ENCODE results near the gene ASCC2. TPM values are rescaled to one million over a fixed set of nuclear protein-coding genes. Genes with fewer than 3 reads are reported as not detected.
"Not testable (repeated sequence)": the region's sequence is repeated elsewhere in the genome, so short reads cannot be mapped to it uniquely, and the experiment has no call there.

The ASCC2 gene
- total and polyA plus RNA-seq, 7 experiments from 2014 or later = 48.7 to 101 (median 90.5) TPM

GRCh38 chr22:29861672-29862297, 23.7 kb upstream of the ASCC2 start:
- H3K27ac Mint-ChIP-seq = no peak overlapping the region
- CTCF ChIA-PET = no interaction called here

DNA sequence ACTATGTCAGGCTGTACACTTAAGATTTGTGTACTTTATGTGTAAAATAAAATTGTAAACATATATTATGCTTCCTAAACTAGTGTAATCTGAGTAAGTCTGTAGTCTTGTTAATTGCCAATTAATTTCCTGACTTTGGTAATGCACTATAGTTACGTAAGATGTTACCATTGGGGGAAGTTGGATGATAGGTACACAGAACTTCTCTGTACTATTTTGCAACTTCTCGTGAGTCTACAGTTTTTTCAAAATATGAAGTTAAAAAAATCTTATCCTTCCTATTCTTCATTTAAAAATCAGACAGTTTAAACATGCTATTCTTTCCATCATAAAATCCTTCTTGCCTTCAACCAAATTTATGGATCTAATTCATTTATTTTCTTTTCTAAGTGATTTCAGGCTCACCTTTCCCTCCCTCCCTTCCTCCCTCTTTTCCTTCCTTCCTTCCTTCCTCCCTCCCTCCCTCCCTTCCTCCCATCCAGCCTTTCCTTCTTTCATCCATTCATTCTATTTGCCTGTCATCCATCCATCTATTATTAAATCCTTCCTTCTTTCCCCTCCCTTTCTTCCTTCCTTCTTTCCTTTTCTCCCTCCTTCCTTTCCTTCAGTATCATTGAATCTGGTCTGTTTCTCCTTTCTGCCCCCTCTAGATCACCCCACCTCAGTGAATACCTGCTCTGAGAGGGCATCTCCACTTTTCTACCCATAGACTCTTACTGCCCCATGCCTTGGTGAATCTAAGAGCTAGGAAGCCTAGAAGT, 22.1 kb upstream of the ASCC2 start:
- intact Hi-C loops (cut with micrococcal nuclease) = no loop called here
- H3K36me3 ChIP-seq (ENCODE audit: control insufficient read depth in 2 of 3, insufficient read depth in 3 of 3, low read length in 3 of 3) = no peaks in the 10 kb centered on the region
- CTCF ChIA-PET = interaction anchor here (0.6 kb wide), 1 partner anchor 139 kb away, joined by 8 read pairs; no protein-coding TSS in a partner anchor
- no peak overlapping the region for H3K4me3 ChIP-seq (ENCODE audit: low read length)
- no peaks in the 10 kb centered on the region for H3K27me3 ChIP-seq (ENCODE audit: control insufficient read depth in 2 of 2, insufficient read depth in 2 of 2, low read length in 2 of 2)
- Mint-ChIP-seq H3K4me1 (peaks cover 0 to 4% (median 0%) of the 10 kb centered on the region in 7 donors), H3K36me3 (no peaks in the 10 kb centered on the region), H3K4me3 (no peak overlapping the region), H3K27me3 (peaks cover 0 to 8% (median 0%) of the 10 kb centered on the region in 5 donors), H3K9me3 (no peaks in the 10 kb centered on the region), H3K27ac (no peak overlapping the region)
- DNase-seq (no peak), ATAC-seq (peak; percentile 40)
- no peak overlapping the region for H3K27ac ChIP-seq (ENCODE audit: low read depth, low read length)
- no peaks in the 10 kb centered on the region for H3K9me3 ChIP-seq (ENCODE audit: control insufficient read depth in 2 of 3, low read length in 3 of 3)
- no peaks in the 10 kb centered on the region for H3K4me1 ChIP-seq (ENCODE audit: control insufficient read depth in 2 of 2, insufficient read depth in 2 of 2, low read length in 2 of 2)
- POLR2A ChIA-PET = no interaction called here

More at GRCh38 chr22:29861672-29862297, 23.7 kb upstream of the ASCC2 start:
- peaks cover 0 to 7% (median 0%) of the 10 kb centered on the region in 5 donors for H3K27me3 Mint-ChIP-seq
- Histone ChIP-seq H3K9me3 (ENCODE audit: control insufficient read depth in 2 of 3, low read length in 3 of 3) (no peaks in the 10 kb centered on the region), H3K27ac (ENCODE audit: low read depth, low read length) (no peak overlapping the region), H3K36me3 (ENCODE audit: control insufficient read depth in 2 of 3, insufficient read depth in 3 of 3, low read length in 3 of 3) (no peaks in the 10 kb centered on the region), H3K4me1 (ENCODE audit: control insufficient read depth in 2 of 2, insufficient read depth in 2 of 2, low read length in 2 of 2) (no peaks in the 10 kb centered on the region), H3K27me3 (ENCODE audit: control insufficient read depth in 2 of 2, insufficient read depth in 2 of 2, low read length in 2 of 2) (no peaks in the 10 kb centered on the region), H3K4me3 (ENCODE audit: low read length) (no peak overlapping the region)
- peaks cover 0 to 4% (median 0%) of the 10 kb centered on the region in 7 donors for H3K4me1 Mint-ChIP-seq
- no peak for ATAC-seq
- no peaks in the 10 kb centered on the region for H3K9me3 Mint-ChIP-seq
- DNase-seq = no peak
- intact Hi-C loops (cut with micrococcal nuclease) = no loop called here
- H3K4me3 Mint-ChIP-seq = no peak overlapping the region
- H3K36me3 Mint-ChIP-seq = no peaks in the 10 kb centered on the region
- POLR2A ChIA-PET = no interaction called here

GRCh38 chr22:29859030-29859429, 21.0 kb upstream of the ASCC2 start:
- CTCF ChIA-PET; H3K4me3 ChIP-seq (ENCODE audit: low read length); H3K27me3 ChIP-seq (ENCODE audit: control insufficient read depth in 2 of 2, insufficient read depth in 2 of 2, low read length in 2 of 2); intact Hi-C loops (cut with micrococcal nuclease); H3K27ac ChIP-seq (ENCODE audit: low read depth, low read length); H3K36me3 Mint-ChIP-seq; H3K4me3 Mint-ChIP-seq; DNase-seq; H3K4me1 Mint-ChIP-seq; H3K9me3 ChIP-seq (ENCODE audit: control insufficient read depth in 2 of 3, low read length in 3 of 3); H3K9me3 Mint-ChIP-seq; H3K36me3 ChIP-seq (ENCODE audit: control insufficient read depth in 2 of 3, insufficient read depth in 3 of 3, low read length in 3 of 3); H3K4me1 ChIP-seq (ENCODE audit: control insufficient read depth in 2 of 2, insufficient read depth in 2 of 2, low read length in 2 of 2); ATAC-seq; H3K27me3 Mint-ChIP-seq; H3K27ac Mint-ChIP-seq: not testable (repeated sequence)
- POLR2A ChIA-PET = interaction anchor here (0.6 kb wide), 2 partner anchors 420 to 1893 kb away, joined by 3 to 4 read pairs; no protein-coding TSS in a partner anchor

DNA sequence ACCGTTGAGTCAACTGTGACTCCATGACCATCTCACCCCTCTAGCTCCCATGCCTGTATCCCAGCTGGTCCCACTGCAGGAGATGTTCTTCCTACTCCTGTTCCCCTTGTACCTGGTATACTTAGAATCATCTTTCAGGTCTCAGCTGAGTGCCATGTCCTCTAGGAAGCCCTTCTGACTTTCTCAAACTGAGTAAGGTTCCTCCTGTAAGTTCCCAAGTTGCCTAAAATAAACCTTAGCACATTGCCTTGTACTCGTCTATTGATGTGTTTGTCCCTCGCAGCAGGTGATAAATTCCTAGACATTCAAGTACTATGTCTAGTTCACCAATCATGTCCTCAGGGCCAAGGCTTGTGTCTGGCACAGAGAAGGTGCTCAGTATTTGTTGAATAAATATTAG, 18.4 kb upstream of the ASCC2 start:
- Mint-ChIP-seq H3K27me3 (peaks cover 0 to 8% (median 0%) of the 10 kb centered on the region in 5 donors), H3K36me3 (no peaks in the 10 kb centered on the region), H3K4me1 (peaks cover 0 to 4% (median 0%) of the 10 kb centered on the region in 7 donors), H3K4me3 (no peak overlapping the region), H3K27ac (no peak overlapping the region), H3K9me3 (no peaks in the 10 kb centered on the region)
- Histone ChIP-seq H3K4me3 (ENCODE audit: low read length) (no peak overlapping the region), H3K27ac (ENCODE audit: low read depth, low read length) (no peak overlapping the region), H3K27me3 (ENCODE audit: control insufficient read depth in 2 of 2, insufficient read depth in 2 of 2, low read length in 2 of 2) (no peaks in the 10 kb centered on the region), H3K9me3 (ENCODE audit: control insufficient read depth in 2 of 3, low read length in 3 of 3) (no peaks in the 10 kb centered on the region), H3K36me3 (ENCODE audit: control insufficient read depth in 2 of 3, insufficient read depth in 3 of 3, low read length in 3 of 3) (no peaks in the 10 kb centered on the region), H3K4me1 (ENCODE audit: control insufficient read depth in 2 of 2, insufficient read depth in 2 of 2, low read length in 2 of 2) (no peaks in the 10 kb centered on the region)
- no peak for ATAC-seq
- no peak for DNase-seq
- ChIA-PET POLR2A (no interaction called here), CTCF (no interaction called here)
- intact Hi-C loops (cut with micrococcal nuclease) = no loop called here

GRCh38 chr22:29855611-29856181, 17.6 kb upstream of the ASCC2 start:
- Histone ChIP-seq H3K36me3 (ENCODE audit: control insufficient read depth in 2 of 3, insufficient read depth in 3 of 3, low read length in 3 of 3) (no peaks in the 10 kb centered on the region), H3K9me3 (ENCODE audit: control insufficient read depth in 2 of 3, low read length in 3 of 3) (no peaks in the 10 kb centered on the region), H3K4me1 (ENCODE audit: control insufficient read depth in 2 of 2, insufficient read depth in 2 of 2, low read length in 2 of 2) (no peaks in the 10 kb centered on the region), H3K27ac (ENCODE audit: low read depth, low read length) (no peak overlapping the region), H3K4me3 (ENCODE audit: low read length) (no peak overlapping the region), H3K27me3 (ENCODE audit: control insufficient read depth in 2 of 2, insufficient read depth in 2 of 2, low read length in 2 of 2) (no peaks in the 10 kb centered on the region)
- ATAC-seq (peak; percentile 76), DNase-seq (no peak)
- H3K36me3 Mint-ChIP-seq = no peaks in the 10 kb centered on the region
- peaks cover 0 to 8% (median 0%) of the 10 kb centered on the region in 5 donors for H3K27me3 Mint-ChIP-seq
- no peaks in the 10 kb centered on the region for H3K9me3 Mint-ChIP-seq
- peaks cover 0 to 4% (median 0%) of the 10 kb centered on the region in 7 donors for H3K4me1 Mint-ChIP-seq
- H3K27ac Mint-ChIP-seq = no peak overlapping the region
- intact Hi-C loops (cut with micrococcal nuclease) = no loop called here
- CTCF ChIA-PET = interaction anchor here (0.6 kb wide), 1 partner anchor 124 kb away, joined by 4 read pairs; no protein-coding TSS in a partner anchor
- no peak overlapping the region for H3K4me3 Mint-ChIP-seq
- POLR2A ChIA-PET = no interaction called here

- peaks cover 0 to 4% (median 0%) of the 10 kb centered on the region in 5 donors for H3K36me3 Mint-ChIP-seq
- ChIA-PET CTCF (interaction anchor here (0.6 kb wide), 1 partner anchor 73 kb away, joined by 3 read pairs; no protein-coding TSS in a partner anchor), POLR2A (no interaction called here)
- no peak overlapping the region for H3K4me3 ChIP-seq (ENCODE audit: low read length)
- no peak overlapping the region for H3K27ac Mint-ChIP-seq
- intact Hi-C loops (cut with micrococcal nuclease) = no loop called here
- no peak overlapping the region for H3K4me3 Mint-ChIP-seq
- H3K9me3 ChIP-seq (ENCODE audit: control insufficient read depth in 2 of 3, low read length in 3 of 3) = no peaks in the 10 kb centered on the region
- H3K27me3 ChIP-seq (ENCODE audit: control insufficient read depth in 2 of 2, insufficient read depth in 2 of 2, low read length in 2 of 2) = no peaks in the 10 kb centered on the region
- H3K27ac ChIP-seq (ENCODE audit: low read depth, low read length) = no peak overlapping the region
- H3K27me3 Mint-ChIP-seq = peaks cover 0 to 8% (median 0%) of the 10 kb centered on the region in 5 donors
- no peaks in the 10 kb centered on the region for H3K4me1 Mint-ChIP-seq
- H3K4me1 ChIP-seq (ENCODE audit: control insufficient read depth in 2 of 2, insufficient read depth in 2 of 2, low read length in 2 of 2) = no peaks in the 10 kb centered on the region
- H3K36me3 ChIP-seq (ENCODE audit: control insufficient read depth in 2 of 3, insufficient read depth in 3 of 3, low read length in 3 of 3) = no peaks in the 10 kb centered on the region
- DNase-seq (no peak), ATAC-seq (no peak)
- no peaks in the 10 kb centered on the region for H3K9me3 Mint-ChIP-seq
Observed at GRCh38 chr22:29854432-29854831, 16.4 kb upstream of the ASCC2 start.

All from naive thymus-derived CD4-positive, alpha-beta T cell (primary cell).